HEK293 (cell line): ENCODE results near the gene MYO9B.

ENCODE experiments used
- CTCF ChIA-PET: fragments of 350-600 bp; formaldehyde crosslinking; extraction: SDS; loops from one replicate; lab custom pipeline; 2021; ENCODE audit warnings: antibody characterized with exemption; lab: Yijun Ruan, JAX
- POLR2A ChIA-PET: fragments of 300-600 bp; formaldehyde crosslinking; extraction: SDS; loops from one replicate; lab custom pipeline; 2020; ENCODE audit warnings: antibody characterized with exemption, inconsistent platforms; lab: Yijun Ruan, JAX
- H3K27ac ChIP-seq: fragments of 200-500 bp; sonication (Bioruptor generic); 2 replicates; pipeline ENCODE4 v1.5.1; 2014; ENCODE audit warnings: low read depth, low read length, control low read depth, inconsistent platforms; ENCODE audit errors: extremely low read depth
- H3K36me3 ChIP-seq, 2 experiments: fragments of 200-500 bp in 1 of 2; sonication (Bioruptor generic) in 1 of 2; 1 replicate in 1 of 2; 2 replicates in 1 of 2; pipeline ENCODE4 v1.5.1; 2014 to 2017; ENCODE audit warnings: inconsistent platforms in 2 of 2, low read length in 2 of 2; ENCODE audit not compliant: control insufficient read depth in 2 of 2, insufficient read depth in 1 of 2
- H3K4me1 ChIP-seq: fragments of 200-500 bp; sonication (Bioruptor generic); 2 replicates; pipeline ENCODE4 v1.5.1; 2014; ENCODE audit warnings: mild to moderate bottlenecking, low read length, inconsistent platforms; ENCODE audit not compliant: control insufficient read depth, insufficient read depth
- H3K4me3 ChIP-seq: 2 replicates; pipeline ENCODE4 v1.5.1; 2011; ENCODE audit warnings: low read depth, mild to moderate bottlenecking, control low read depth, low read length, moderate library complexity
- H3K9me3 ChIP-seq: fragments of 200-500 bp; sonication (Bioruptor generic); 2 replicates; pipeline ENCODE4 v1.5.1; 2014; ENCODE audit warnings: low read depth, low read length, inconsistent platforms; ENCODE audit not compliant: control insufficient read depth, insufficient read depth
- FEZF1 ChIP-seq: fragments of 450-650 bp; formaldehyde crosslinking; IDR thresholded peaks from 2 replicates; pipeline ENCODE4 v1.5.1; 2016; ENCODE audit warnings: missing biosample characterization, missing genetic modification characterization
- KLF7 ChIP-seq: fragments of 450-650 bp; formaldehyde crosslinking; IDR thresholded peaks from 2 replicates; pipeline ENCODE4 v1.5.1; 2016; ENCODE audit warnings: missing biosample characterization, missing genetic modification characterization, borderline replicate concordance
- KLF8 ChIP-seq: fragments of 450-650 bp; formaldehyde crosslinking; IDR thresholded peaks from 2 replicates; pipeline ENCODE4 v1.5.1; 2016; ENCODE audit warnings: missing biosample characterization, missing genetic modification characterization
- MYNN ChIP-seq: fragments of 450-650 bp; formaldehyde crosslinking; IDR thresholded peaks from 2 replicates; pipeline ENCODE4 v1.5.1; 2016; ENCODE audit warnings: missing biosample characterization, missing genetic modification characterization, borderline replicate concordance
- ZFHX2 ChIP-seq: fragments of 450-650 bp; formaldehyde crosslinking; conservative IDR thresholded peaks from 2 replicates; pipeline ENCODE4 v1.5.1; 2016; ENCODE audit warnings: missing biosample characterization, missing genetic modification characterization
- ZNF121 ChIP-seq: fragments of 450-650 bp; formaldehyde crosslinking; IDR thresholded peaks from 2 replicates; pipeline ENCODE4 v1.5.1; 2016; ENCODE audit warnings: missing biosample characterization, missing genetic modification characterization
- ZNF133 ChIP-seq: fragments of 450-650 bp; formaldehyde crosslinking; IDR thresholded peaks from 2 replicates; pipeline ENCODE4 v1.5.1; 2016; ENCODE audit warnings: missing biosample characterization, missing genetic modification characterization
- ZNF214 ChIP-seq: fragments of 450-650 bp; formaldehyde crosslinking; IDR thresholded peaks from 2 replicates; pipeline ENCODE4 v1.5.1; 2017; ENCODE audit warnings: missing biosample characterization, mild to moderate bottlenecking, missing genetic modification characterization, borderline replicate concordance
- ZNF292 ChIP-seq: fragments of 450-650 bp; formaldehyde crosslinking; IDR thresholded peaks from 2 replicates; pipeline ENCODE4 v1.5.1; 2016; ENCODE audit warnings: low read depth, missing biosample characterization, missing genetic modification characterization, borderline replicate concordance
- ZNF302 ChIP-seq: fragments of 450-650 bp; formaldehyde crosslinking; IDR thresholded peaks from 2 replicates; pipeline ENCODE4 v1.5.1; 2016; ENCODE audit warnings: missing biosample characterization, missing genetic modification characterization, low read depth
- ZNF391 ChIP-seq: fragments of 450-650 bp; formaldehyde crosslinking; IDR thresholded peaks from 2 replicates; pipeline ENCODE4 v1.5.1; 2016; ENCODE audit warnings: low read depth, missing biosample characterization, missing genetic modification characterization, borderline replicate concordance
- ZNF501 ChIP-seq: fragments of 450-650 bp; formaldehyde crosslinking; IDR thresholded peaks from 2 replicates; pipeline ENCODE4 v1.5.1; 2016; ENCODE audit warnings: missing biosample characterization, missing genetic modification characterization
- ZNF585B ChIP-seq: fragments of 450-650 bp; formaldehyde crosslinking; IDR thresholded peaks from 2 replicates; pipeline ENCODE4 v1.5.1; 2016; ENCODE audit warnings: missing biosample characterization, missing genetic modification characterization
- ZNF670 ChIP-seq: fragments of 450-650 bp; formaldehyde crosslinking; IDR thresholded peaks from 2 replicates; pipeline ENCODE4 v1.5.1; 2016; ENCODE audit warnings: missing biosample characterization, missing genetic modification characterization, low read depth
- ZNF776 ChIP-seq: fragments of 450-650 bp; formaldehyde crosslinking; IDR thresholded peaks from 2 replicates; pipeline ENCODE4 v1.5.0; 2017; ENCODE audit warnings: missing biosample characterization, missing genetic modification characterization, borderline replicate concordance
- ZNF777 ChIP-seq: fragments of 450-650 bp; formaldehyde crosslinking; IDR thresholded peaks from 2 replicates; pipeline ENCODE4 v1.5.1; 2017; ENCODE audit warnings: missing biosample characterization, missing genetic modification characterization, borderline replicate concordance
- ZSCAN23 ChIP-seq: fragments of 450-650 bp; formaldehyde crosslinking; IDR thresholded peaks from 2 replicates; pipeline ENCODE4 v1.5.1; 2016; ENCODE audit warnings: missing biosample characterization, missing genetic modification characterization
- TF ChIP-seq, protein P1 (sequence below): fragments of 450-650 bp; formaldehyde crosslinking; IDR thresholded peaks from 2 replicates; pipeline ENCODE4 v1.5.1; 2016; ENCODE audit warnings: missing biosample characterization, missing genetic modification characterization
- TF ChIP-seq, protein P2 (sequence below): fragments of 450-650 bp; formaldehyde crosslinking; IDR thresholded peaks from 2 replicates; pipeline ENCODE4 v1.5.1; 2017; ENCODE audit warnings: missing biosample characterization, missing genetic modification characterization

MYO9B gene

DNA sequence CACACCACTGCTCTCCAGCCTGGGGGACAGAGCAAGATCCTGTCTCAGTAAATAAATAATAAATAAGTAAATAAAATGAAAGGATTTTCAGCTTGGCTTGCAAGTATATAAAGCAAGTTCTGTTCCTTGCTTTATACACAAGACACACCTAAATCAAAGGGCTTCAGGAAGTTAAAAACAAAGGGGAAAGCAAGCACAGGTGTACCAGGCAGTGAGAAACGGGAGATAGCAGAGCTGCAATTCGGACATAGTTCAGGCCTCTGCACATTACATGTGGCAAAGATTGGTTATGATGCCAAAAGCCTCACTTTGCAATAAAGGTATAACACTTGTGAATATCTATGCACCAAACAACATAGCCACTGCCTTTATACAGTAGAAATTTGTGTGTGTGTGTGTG, 47.5 kb downstream of the MYO9B start (continued):
- TF ChIP-seq MYNN (no peak), ZNF670 (no peak), FEZF1 (tag by site-specific recombination) (no peak), ZNF777 (tag by site-specific recombination) (no peak), ZNF214 (tag by site-specific recombination) (no peak), KLF7 (tag by site-specific recombination) (no peak), ZNF292 (no peak), ZSCAN23 (tag by site-specific recombination) (no peak), ZNF133 (no peak)
- TF ChIP-seq, protein P1, sequence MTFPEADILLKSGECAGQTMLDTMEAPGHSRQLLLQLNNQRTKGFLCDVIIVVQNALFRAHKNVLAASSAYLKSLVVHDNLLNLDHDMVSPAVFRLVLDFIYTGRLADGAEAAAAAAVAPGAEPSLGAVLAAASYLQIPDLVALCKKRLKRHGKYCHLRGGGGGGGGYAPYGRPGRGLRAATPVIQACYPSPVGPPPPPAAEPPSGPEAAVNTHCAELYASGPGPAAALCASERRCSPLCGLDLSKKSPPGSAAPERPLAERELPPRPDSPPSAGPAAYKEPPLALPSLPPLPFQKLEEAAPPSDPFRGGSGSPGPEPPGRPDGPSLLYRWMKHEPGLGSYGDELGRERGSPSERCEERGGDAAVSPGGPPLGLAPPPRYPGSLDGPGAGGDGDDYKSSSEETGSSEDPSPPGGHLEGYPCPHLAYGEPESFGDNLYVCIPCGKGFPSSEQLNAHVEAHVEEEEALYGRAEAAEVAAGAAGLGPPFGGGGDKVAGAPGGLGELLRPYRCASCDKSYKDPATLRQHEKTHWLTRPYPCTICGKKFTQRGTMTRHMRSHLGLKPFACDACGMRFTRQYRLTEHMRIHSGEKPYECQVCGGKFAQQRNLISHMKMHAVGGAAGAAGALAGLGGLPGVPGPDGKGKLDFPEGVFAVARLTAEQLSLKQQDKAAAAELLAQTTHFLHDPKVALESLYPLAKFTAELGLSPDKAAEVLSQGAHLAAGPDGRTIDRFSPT (tag by site-specific recombination) = no peak
- TF ChIP-seq, all 188 proteins: peak for 0

DNA sequence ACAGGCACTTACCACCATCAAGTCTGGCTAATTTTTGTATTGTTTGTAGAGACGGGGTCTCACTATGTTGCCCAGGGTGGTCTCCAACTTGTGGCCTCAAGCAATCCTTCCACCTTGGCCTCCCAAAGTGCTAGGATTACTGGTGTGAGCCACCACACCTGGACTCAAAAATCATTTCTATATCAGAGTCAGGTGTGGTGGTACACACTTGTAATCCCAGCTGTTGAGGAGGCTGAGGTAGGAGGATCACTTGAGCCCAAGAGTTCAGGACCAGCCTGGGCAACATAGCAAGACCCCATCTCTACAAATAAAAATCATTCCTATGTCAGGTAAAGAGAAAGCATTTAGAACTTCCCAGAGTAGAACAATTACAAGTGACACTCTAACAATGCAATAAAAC, 48.4 kb downstream of the MYO9B start:
- no peak overlapping the region for H3K27ac ChIP-seq
- no peaks in the 10 kb centered on the region for H3K9me3 ChIP-seq
- TF ChIP-seq ZNF585B (tag by site-specific recombination) = no peak
- TF ChIP-seq ZNF121 (tag by site-specific recombination) = peak; percentile 81
- ChIA-PET POLR2A (interaction anchor here (0.6 to 1.1 kb wide), 2 partner anchors 29 to 32 kb away, joined by 3 read pairs; no protein-coding TSS in a partner anchor), CTCF (no interaction called here)
- no peak overlapping the region for H3K4me3 ChIP-seq
- no peaks in the 10 kb centered on the region for H3K4me1 ChIP-seq
- H3K36me3 ChIP-seq = no peaks in the 10 kb centered on the region; a peak in 1 of 3 replicates

DNA sequence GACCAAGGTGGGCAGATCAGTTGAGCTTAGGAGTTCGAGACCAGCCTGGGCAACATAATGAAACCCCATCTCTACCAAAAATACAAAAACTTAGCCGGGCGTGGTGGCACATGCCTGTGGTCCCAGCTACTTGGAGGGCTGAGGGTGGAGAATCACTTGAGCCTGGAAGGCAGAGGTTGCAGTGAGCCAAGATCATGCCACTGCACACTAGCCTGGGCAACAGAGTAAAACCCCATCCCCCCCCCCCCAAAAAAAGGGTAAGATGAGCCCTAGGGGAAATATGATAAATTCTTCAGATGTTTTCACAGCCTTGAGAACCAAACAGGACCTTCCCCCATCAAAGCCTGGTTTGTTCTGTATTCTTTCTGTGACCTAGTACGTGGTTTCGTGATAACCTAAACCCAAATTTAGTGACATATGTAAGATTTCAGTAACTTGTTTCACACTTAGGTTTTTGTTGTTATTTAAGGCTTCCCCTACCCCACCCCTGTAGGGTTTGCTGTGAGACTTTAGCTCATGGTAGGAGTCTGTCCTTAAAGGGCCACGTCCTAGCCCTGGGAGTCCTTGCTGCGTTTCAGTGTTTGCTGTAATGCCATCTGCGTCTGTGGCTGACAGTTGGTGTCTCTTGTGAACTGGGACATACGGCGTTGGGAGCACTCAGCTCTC, 49.6 kb downstream of the MYO9B start:
- H3K9me3 ChIP-seq = no peaks in the 10 kb centered on the region
- no peaks in the 10 kb centered on the region for H3K4me1 ChIP-seq
- ChIA-PET POLR2A (interaction anchor here (1.1 kb wide), 1 partner anchor 31 kb away, joined by 3 read pairs; no protein-coding TSS in a partner anchor), CTCF (interaction anchor here (0.7 to 1.1 kb wide), 2 partner anchors 9 to 263 kb away, joined by 3 read pairs; no protein-coding TSS in a partner anchor)
- H3K36me3 ChIP-seq = no peaks in the 10 kb centered on the region; a peak in 1 of 3 replicates
- H3K4me3 ChIP-seq = no peak overlapping the region
- TF ChIP-seq ZNF776 (tag by site-specific recombination) (no peak), ZNF391 (tag by site-specific recombination) (no peak), ZNF501 (tag by site-specific recombination) (no peak), ZNF302 (tag by site-specific recombination) (no peak), ZNF214 (tag by site-specific recombination) (no peak), ZFHX2 (tag by site-specific recombination) (no peak), ZNF585B (tag by site-specific recombination) (no peak), KLF8 (tag by site-specific recombination) (no peak)
- TF ChIP-seq, protein P2, sequence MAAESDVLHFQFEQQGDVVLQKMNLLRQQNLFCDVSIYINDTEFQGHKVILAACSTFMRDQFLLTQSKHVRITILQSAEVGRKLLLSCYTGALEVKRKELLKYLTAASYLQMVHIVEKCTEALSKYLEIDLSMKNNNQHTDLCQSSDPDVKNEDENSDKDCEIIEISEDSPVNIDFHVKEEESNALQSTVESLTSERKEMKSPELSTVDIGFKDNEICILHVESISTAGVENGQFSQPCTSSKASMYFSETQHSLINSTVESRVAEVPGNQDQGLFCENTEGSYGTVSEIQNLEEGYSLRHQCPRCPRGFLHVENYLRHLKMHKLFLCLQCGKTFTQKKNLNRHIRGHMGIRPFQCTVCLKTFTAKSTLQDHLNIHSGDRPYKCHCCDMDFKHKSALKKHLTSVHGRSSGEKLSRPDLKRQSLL (tag by site-specific recombination) = no peak
- no peak overlapping the region for H3K27ac ChIP-seq
